ENCODE results near the gene NPHP4.
"Not testable (repeated sequence)": the region's sequence is repeated elsewhere in the genome, so short reads cannot be mapped to it uniquely, and the experiment has no call there.

NPHP4 gene

DNA sequence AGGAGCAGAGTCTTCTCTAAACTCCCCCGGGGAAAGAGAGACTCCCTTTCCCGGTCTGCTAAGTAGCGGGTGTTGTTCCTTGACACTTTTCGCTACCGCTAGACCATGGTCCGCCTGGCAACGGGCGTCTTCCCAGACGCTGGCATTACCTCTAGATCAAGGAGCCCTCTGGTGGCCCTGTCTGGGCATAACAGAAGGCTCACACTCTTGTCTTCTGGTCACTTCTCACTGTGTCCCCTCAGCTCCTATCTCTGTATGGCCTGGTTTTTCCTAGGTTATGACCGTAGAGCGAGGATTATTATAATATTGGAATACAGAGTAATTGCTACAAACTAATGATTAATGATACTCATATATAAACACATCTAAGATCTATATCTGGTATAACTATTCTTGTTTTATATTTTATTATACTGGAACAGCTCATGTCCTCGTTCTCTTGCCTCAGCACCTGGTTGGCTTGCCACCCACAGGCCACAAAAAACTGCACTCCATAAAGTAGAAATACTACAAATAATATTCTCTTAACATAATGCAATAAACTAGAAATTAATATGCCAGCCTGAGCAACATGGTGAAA, 98.4 kb downstream of the NPHP4 start:
- not testable (repeated sequence) for DNase-seq (ENCODE audit: low read depth in 2 of 2)

DNA sequence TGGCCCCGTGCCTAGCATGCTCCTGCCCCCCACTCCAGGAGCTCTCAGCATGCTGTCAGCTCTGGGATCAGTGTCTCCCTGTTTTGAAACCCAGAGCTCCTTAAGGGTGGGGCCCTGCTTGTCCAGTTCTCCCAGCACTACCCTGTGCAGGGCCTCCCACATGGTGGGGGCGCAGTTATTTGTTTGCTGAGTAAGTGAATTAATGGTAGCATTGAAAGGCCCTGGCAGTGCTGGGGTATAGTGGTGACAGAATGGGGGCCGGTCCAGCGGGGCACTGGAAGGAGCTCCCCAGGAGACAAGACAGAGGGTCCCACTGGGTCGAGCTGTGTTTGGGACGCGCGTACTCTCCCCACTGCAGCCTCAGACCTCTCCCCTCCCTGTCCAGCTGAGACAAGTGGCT, 99.9 kb downstream of the NPHP4 start:
- no peak for DNase-seq (ENCODE audit: low read depth in 2 of 2)

DNA sequence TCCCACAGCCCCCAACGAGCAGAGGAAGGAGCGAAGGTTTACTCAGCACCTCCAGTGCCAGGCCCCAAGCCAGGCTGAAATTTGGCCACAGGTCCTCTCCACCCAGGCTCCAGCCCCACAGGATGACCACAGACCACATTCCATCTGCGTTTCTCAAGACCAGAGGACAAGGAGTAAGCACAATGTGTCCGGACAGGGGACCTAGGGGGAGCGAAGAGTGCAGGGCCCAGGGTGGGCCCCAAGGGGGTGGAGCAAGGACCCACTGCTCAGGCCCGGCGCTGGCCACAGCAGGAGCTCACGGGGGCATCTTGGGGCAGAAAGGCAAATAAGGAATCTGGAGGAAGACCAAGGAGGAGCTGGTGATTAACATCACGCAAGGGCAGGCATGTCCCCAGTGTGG, 100.5 kb downstream of the NPHP4 start:
- no peak for DNase-seq (ENCODE audit: low read depth in 2 of 2)

DNA sequence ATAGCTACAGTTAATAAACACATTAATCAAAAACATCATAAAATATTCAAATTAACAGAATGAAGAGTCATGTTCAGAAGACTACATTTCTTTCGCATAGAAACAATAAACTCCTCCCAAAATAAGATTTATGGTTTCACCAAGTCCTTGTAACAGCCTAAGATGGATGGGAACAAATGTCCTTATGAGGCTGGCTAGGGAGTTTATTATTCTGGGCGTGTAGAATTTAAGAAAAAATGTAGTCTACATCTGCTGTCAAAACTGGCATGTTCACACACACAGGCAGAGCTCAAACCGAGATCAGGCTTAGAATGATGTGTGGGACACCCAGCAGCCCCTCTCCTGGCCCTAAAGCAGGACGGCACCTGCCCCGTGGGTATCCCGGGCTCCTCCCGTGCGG, 101.1 kb downstream of the NPHP4 start:
- no peak for DNase-seq (ENCODE audit: low read depth in 2 of 2)

DNA sequence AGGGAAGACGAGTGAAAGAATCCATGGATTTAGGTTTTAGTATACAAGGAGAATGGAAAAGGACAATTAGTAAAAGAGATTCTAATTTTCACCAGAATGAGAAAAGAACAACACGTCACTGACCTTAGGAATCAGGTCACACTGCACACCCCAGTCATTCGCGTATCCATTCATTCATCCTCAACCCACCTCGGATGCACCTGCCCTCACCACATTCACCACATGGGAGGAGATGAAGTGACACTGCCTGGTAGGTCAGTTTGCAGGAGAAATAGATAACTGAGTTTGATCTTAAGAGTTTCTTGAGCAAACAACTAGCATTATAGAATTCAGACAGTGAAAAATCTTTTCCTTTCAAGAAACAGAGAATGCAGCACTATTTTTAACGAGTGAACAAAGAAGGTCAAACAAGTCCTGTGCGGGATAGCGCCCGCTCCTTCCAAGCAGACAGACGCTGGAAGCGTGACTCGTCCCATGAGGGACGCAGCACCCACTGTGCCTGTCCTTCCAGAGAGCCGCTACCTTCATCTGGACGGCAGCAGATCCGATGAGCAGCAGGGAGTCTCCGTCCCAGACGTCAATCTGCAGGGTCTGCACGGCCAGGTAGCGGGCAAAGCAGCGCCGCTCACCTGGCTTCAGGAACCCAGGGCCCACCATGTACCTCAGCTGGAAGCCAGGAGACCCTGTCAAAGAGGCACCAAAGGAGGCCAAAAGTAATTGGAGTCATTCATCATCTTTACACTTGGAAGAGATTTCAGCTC, 101.7 kb downstream of the NPHP4 start:
- DNase-seq (ENCODE audit: low read depth in 2 of 2), result no peak

DNA sequence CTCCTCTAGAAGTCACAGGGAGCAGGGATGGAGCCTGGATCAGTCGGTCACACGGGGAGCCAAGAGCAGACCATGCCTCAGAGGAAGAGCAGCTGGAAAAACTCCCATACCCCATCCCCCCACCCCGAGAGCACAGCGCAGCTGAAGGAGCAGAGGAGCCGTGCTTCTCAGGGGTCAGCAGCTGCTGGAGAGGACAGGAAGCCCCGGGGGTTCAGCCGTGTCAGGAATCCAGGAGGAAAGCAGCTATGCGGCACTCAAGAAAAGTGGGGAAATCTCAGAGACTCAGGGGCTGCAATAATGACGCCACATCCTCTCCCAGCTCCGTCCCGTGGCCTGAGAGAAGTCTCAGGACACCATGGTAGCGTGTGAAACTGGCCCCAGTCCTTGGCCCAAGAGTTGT, 102.3 kb downstream of the NPHP4 start:
- DNase-seq (ENCODE audit: low read depth in 2 of 2), result no peak

DNA sequence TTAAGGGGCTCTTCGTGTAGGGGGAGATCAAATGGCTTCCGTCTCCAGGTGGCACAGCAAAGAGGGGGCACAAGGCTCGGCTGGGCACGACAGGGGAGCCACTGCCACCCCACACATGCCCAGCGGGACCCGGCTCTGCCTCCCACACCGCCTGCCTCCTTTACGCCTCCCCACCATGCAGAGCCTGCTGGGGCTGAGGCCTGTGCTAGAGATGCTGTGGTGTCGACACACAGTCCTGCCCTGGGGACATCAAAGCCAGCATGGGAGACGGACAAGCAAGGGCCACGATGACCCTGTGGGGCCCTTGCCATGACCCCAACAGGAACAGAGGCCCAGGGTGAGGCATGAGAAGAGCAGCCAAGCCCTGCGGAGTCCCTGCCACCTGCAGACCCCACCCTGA, 102.8 kb downstream of the NPHP4 start:
- no peak for DNase-seq (ENCODE audit: low read depth in 2 of 2)

DNA sequence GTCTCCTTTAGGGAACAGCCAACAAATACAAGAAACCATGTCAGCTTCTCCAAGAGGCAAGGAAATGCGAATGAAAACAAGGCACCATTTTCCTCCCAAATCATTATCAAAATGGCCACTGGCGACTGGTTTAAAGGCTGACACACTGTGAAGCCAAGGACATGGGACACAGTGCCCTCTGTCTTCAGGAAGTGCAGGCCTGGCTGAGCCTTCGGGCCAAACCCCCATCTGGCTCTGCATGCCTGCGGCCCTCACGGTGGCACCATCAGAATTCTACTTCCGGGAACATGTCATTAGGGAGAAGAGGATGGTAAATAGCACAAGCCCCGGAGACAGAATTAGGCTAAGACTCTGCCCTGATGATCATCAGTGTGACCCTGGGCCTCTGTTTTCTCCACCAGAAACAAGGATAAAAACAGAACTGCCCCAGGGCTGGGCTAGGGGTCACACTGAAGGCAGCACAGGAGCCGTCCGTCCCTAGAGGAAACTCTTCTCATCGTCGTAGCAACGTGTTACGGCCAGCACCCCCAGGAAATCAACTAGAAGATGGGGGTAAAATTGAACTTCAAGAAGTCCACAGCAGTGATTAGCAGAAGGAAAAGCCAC, 103.5 kb downstream of the NPHP4 start:
- DNase-seq (ENCODE audit: low read depth in 2 of 2), result no peak

DNA sequence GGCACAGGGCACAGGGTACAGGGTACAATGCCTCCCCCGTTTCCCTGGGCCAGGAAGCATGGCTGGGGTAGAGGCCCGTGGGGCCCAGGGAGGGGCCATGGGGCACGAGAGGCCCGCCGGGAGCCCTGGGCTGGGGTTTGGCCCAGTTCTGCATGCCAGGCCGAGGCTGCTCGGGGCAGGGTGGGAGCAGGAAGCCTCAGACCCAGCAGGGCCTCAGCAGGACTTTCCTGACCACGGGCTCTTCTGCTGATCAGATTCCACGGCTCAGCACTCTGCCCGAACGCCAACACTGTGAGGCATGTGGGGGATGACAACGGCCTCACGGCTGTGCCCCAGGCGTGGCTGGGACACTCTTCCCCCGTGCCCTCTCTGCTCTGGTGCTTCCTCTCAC, 104.3 kb downstream of the NPHP4 start:
- DNase-seq (ENCODE audit: low read depth in 2 of 2), result no peak

DNA sequence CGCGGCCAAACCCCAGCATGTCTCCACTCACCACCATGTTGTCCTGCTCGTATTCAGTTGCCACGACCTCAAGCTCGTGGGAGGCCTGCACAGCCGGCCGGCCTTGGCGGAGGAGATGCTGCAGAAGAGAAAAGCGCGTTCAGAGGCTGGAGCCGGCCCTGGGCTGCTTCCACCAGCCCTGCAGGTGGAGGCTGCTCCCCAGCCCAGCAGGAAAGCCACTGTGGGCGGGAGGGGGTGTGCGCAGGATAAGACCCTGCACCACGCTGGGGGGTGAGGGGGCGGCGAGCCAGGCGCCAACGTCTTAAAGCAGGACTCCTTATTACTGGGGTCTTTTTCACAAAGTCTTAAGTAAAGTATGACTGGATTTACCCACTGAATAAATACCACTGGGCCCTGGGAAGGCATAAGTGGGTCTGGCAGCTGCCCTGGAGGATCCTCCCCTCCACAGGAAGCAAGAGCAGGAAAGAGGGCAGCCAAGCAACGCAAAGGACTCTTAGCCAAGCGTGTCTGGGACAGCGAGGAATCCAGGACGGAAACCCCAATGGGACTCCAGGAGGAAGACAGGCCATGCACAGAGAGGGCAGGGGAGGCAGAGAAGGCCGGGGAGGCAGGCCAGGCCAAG, 104.8 kb downstream of the NPHP4 start:
- no peak for DNase-seq (ENCODE audit: low read depth in 2 of 2)

DNA sequence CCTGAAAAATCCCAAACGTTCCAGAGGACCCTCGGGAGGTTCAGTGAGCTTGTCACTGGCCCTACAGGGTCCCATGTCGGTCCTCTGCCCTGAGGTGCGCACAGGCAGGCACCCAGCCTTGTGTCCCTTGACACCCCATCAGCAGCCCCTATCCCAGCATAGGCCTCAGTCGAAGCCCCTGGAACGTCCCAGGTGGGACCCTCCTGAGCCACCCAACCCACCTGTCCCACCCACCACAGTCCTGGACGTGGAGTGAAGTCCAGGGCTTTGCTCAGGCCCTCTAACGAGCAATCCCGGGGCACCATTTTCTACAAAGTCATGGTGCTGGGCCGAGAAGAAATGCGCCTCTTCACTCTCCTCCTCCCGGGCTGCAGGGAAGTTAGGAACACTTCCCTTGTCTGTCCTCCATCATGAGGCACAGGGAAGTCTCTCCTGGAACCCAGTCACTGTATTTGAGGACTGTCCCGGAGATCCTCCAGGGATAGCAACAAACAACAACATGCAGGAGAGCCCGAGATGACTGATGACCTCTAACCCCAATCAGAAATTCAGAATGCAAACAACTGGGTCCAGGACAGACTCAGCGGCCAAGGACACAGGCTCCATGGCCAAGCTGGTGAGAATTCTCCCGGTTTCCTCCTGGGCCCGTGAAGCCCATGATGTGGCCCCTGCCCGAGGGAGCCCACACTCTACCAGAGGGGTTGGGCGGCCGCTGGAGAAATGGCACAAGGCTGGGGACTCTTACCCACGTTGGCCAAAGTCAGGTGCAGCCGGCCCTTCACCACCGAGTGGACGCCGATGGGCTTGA, 105.5 kb downstream of the NPHP4 start:
- DNase-seq (ENCODE audit: low read depth in 2 of 2), result no peak

DNA sequence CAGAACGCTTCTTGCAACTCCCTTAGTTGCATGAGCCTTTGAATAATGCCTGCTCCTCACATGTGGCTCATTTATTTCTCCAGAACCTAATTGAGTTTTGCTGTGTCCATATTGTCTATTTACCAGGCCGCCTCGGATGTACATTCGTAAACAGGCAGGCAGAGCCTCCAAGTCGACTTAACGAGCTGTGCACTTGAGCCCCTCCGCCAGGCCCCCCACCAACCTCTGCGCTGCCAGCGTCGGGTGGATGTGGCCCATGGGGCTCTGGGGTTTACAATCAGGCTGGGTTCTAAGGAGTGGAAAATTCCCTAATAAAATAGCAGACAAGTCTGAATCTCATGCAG, 106.1 kb downstream of the NPHP4 start:
- no peak for DNase-seq (ENCODE audit: low read depth in 2 of 2)

DNA sequence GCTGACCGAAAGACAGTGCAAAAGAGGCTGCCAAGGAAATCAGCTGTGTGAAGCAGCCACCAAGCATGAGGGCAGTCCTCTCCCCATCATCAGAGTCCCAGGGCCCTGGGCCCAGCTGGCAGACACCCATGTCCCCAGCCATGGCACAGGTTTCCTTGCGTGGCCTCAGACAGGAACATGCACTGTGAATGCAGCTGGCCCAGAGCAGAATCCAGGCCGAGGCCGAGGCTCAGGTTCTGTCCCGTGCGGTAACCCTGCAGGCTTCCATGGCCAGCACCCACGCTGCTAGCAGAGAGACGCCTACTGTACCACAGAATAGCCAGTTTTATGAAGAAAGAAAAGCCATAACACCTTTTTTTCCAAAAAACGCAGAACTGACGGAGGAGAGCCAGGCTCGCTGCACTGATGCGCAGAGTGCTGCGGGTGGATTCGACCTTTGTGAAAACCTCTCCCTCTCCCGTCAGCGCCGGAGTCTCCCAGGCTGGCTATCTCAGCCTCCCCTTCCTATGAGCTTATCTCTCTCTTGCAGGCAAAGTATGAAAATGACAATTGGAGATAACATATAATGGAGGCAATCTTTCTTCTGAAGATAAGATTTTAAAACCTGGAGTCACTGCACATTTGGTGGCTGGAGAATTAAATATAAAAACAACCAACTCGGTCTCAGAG, 106.6 kb downstream of the NPHP4 start:
- DNase-seq (ENCODE audit: low read depth in 2 of 2), result no peak

DNA sequence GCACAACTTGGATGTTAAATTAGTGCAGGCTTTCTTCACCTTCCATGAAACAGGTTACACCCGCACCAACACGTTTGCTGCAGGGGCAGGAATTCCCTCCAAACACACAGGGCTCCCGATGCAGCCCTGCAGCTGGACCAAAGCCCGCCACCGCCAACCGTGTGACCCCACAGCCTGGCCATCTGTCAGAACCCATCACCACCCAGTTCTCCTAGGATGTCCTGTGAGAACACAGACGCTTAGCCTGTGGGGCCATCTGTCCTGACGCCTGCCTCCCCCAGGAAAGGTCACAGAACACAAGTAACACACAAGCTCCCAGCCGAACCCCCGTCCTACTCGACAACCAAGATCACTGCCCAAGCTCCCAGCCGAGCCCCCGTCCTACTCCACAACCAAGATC, 108.1 kb downstream of the NPHP4 start:
- no peak for DNase-seq (ENCODE audit: low read depth in 2 of 2)

DNA sequence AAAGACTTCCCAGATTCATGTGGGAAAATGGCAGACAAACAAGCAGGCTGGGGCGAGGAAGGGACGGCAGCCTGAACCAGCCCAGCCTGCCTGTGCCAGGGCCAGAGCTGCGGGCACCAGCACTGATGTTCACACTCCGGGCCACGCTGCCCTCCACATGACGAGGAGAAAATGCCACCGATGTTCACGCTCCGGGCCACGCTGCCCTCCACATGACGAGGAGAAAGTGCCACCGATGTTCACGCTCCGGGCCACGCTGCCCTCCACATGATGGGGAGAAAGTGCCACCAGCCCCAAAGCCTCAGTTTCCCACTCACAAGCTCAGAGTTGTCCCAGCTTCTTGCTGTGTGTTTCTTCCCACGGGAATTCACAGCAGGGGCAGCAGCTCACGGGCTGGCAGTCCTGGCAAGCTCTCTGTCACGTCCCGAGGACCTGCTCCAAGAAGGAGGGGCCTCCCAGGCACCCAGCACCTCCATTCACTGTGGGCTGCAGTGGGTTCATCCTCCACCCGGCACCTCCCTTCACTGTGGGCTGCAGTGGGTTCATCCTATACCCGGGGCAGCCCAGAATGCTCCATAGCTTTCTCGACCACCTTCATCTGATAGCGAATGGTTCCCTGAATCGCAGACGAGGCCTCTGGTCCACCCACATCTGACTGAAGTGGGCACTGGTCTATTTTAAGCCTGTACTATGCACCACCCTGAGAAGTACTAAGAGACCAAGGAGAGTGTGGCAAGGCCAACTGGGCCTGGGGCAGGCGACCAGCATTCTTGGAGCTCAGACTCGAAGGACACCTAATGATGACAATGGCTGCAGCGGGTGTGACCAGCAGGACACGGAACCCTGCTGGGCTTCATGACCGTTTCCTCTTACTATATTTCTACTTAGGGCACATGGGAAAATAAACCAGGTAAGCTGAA, 108.8 kb downstream of the NPHP4 start:
- DNase-seq (ENCODE audit: low read depth in 2 of 2), result no peak

DNA sequence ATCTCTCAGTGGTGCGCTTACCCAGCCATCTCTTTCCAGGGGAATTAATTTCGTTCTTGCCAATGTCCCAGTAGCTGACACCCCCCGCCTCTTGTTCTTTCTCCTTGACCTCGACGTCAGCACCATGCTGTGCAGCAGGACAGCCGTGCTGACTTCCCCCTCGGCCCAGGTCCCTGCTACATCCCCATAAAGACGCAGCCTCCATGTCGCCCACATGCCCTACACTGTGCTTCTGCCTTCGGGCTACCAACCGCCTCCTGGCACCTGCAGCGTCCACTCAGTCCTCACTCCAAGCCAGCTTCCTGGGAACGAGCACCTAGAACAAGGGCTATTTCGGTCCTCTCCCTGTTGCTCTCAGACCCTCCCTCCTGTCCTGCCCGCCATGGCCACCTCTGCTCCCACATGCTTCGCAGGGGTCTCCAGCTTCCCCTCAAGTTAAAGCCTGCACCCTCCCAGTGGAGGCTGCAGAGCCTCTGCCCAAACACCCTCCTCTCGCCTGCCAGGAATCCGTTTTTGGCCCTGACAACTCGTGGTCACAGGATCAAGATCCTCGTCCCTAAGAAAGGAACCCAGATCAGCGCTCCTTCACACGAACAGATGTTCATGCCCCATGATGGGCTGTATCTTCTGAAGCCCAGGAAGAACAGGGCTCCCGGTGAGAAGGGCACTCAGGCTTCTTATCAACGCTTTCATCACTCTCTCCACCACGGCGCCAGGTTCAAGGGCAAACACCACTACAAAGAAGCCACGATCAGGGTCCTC, 109.7 kb downstream of the NPHP4 start:
- DNase-seq (ENCODE audit: low read depth in 2 of 2), result no peak

DNA sequence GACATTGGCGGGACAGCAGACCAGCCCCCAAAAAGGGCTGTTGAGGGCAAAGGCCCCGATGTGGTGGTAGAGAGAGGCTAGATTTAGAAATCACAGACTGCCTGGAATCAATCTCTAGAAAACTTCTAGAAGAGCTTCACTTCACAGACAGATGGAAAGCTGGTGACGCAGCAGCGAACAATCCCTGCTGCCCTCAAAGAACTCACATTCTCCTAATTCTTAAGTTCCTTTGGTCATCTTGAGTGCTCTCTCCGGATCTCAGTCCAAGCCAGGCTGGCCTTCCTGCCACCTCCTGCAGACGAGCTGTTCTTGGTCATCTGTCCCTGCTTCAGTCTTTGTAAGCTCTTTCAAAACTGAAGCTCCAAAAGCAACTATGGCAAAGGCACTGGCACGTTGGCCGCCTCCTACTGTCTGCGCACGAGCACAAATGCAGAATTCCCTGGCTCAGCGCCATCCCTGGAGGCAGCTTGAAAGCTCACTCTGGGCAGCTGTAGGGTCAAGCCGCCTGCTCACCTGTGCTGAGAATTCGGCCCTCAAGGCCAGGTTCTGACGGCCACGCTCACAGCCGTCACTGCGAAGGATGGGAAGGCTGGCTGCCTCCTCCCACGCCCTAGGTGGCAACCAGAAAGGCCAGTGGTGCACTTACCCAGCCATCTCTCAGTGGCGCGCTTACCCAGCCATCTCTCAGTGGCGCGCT, 110.6 kb downstream of the NPHP4 start:
- no peak for DNase-seq (ENCODE audit: low read depth in 2 of 2)

DNA sequence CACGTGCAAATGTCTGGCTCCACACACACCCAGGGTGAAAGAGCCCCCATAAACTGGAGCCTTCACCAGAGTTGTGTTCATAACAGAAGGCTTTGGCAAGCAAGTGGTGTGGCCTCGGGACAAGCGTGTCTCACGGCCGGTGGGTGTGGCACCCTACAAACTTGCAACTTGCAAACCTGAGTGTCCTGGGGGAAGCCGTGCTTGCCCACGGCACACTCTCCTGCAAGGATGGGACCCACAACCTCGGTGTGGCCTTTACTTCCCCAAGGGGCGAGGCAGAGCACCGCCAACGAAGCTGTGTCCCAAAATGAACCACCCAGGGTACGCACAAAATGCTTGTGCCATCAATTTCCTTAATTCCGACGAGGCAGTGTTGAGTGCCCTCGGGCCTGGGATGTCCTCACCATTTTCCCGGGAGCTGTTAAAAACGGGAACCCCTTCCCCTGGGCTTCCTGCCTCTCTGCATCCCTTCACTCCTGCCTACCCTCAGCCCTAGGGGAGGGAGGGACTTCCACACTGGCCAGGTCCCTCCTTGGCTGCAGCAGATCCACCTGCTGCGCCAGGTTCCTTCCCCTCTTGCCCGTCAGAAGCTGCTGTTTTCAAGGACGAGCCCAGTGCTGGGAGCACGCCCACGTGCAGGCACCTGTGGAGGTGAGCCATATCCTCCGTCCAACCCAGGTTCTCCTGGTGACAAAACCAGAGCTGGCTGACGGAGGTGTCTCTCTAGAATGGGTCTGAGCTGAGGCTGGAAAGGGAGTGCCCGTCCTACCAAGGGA, 111.4 kb downstream of the NPHP4 start:
- DNase-seq (ENCODE audit: low read depth in 2 of 2), result no peak

Measured in fibroblast of skin of left quadriceps (primary cell).